ENCODE measurements around the gene NOVA1.

NOVA1 gene

GRCh38 chr14:26527095-26527494 is 70.7 kb downstream of the NOVA1 start:
- DNase-seq (peak in 1 of 2 donors; percentile 9), ATAC-seq (peak; percentile 74)
- no peaks in the 10 kb centered on the region for H3K27me3 Mint-ChIP-seq
- no peak overlapping the region for H3K27ac Mint-ChIP-seq
- peaks cover 0 to 5% of the 10 kb centered on the region in 2 donors for H3K9me3 Mint-ChIP-seq
- H3K4me1 Mint-ChIP-seq: no peaks in the 10 kb centered on the region
- no peak overlapping the region for H3K4me3 Mint-ChIP-seq

GRCh38 chr14:26526137-26526536 is 71.7 kb downstream of the NOVA1 start:
- DNase-seq (no peak), ATAC-seq (no peak)
- no peak overlapping the region for H3K27ac Mint-ChIP-seq
- no peaks in the 10 kb centered on the region for H3K4me1 Mint-ChIP-seq
- H3K9me3 Mint-ChIP-seq: no peaks in the 10 kb centered on the region
- H3K4me3 Mint-ChIP-seq: no peak overlapping the region
- no peaks in the 10 kb centered on the region for H3K27me3 Mint-ChIP-seq

GRCh38 chr14:26525085-26525484 is 72.7 kb downstream of the NOVA1 start:
- ATAC-seq (no peak), DNase-seq (no peak)
- no peaks in the 10 kb centered on the region for H3K27me3 Mint-ChIP-seq
- no peak overlapping the region for H3K27ac Mint-ChIP-seq
- H3K9me3 Mint-ChIP-seq: no peaks in the 10 kb centered on the region
- no peak overlapping the region for H3K4me3 Mint-ChIP-seq
- H3K4me1 Mint-ChIP-seq: no peaks in the 10 kb centered on the region

- no peaks in the 10 kb centered on the region for H3K9me3 Mint-ChIP-seq
- H3K27me3 Mint-ChIP-seq: no peaks in the 10 kb centered on the region
- no peak overlapping the region for H3K4me3 Mint-ChIP-seq
- H3K4me1 Mint-ChIP-seq: no peaks in the 10 kb centered on the region
- DNase-seq (no peak), ATAC-seq (no peak)
- H3K27ac Mint-ChIP-seq: no peak overlapping the region
Observed at GRCh38 chr14:26522967-26523366, 74.9 kb downstream of the NOVA1 start.

GRCh38 chr14:26517771-26518170 is 80.1 kb downstream of the NOVA1 start:
- Mint-ChIP-seq H3K27ac (no peak overlapping the region), H3K27me3 (no peaks in the 10 kb centered on the region), H3K4me1 (no peaks in the 10 kb centered on the region), H3K4me3 (no peak overlapping the region), H3K9me3 (peaks cover 0 to 7% of the 10 kb centered on the region in 2 donors)
- DNase-seq: no peak
- ATAC-seq: no peak

- Mint-ChIP-seq H3K4me3 (no peak overlapping the region), H3K4me1 (no peaks in the 10 kb centered on the region), H3K27me3 (no peaks in the 10 kb centered on the region), H3K9me3 (peaks cover under 1 to 15% of the 10 kb centered on the region in 2 donors), H3K27ac (no peak overlapping the region)
- DNase-seq (no peak), ATAC-seq (no peak)
Observed at GRCh38 chr14:26500028-26500427, 97.8 kb downstream of the NOVA1 start.

- Mint-ChIP-seq H3K4me3 (no peak overlapping the region), H3K27me3 (no peaks in the 10 kb centered on the region), H3K9me3 (peaks cover 0 to 11% of the 10 kb centered on the region in 2 donors), H3K27ac (no peak overlapping the region), H3K4me1 (no peaks in the 10 kb centered on the region)
- DNase-seq (no peak), ATAC-seq (no peak)
Observed at GRCh38 chr14:26499546-26499945, 98.3 kb downstream of the NOVA1 start.

GRCh38 chr14:26486922-26487321 is 110.9 kb downstream of the NOVA1 start:
- Mint-ChIP-seq H3K27me3 (no peaks in the 10 kb centered on the region), H3K27ac (no peak overlapping the region), H3K4me3 (no peak overlapping the region), H3K9me3 (peaks cover 9 to 15% of the 10 kb centered on the region in 2 donors), H3K4me1 (no peaks in the 10 kb centered on the region)
- ATAC-seq (no peak), DNase-seq (no peak)

GRCh38 chr14:26484562-26484961 is 113.3 kb downstream of the NOVA1 start:
- Mint-ChIP-seq H3K27me3 (no peaks in the 10 kb centered on the region), H3K4me3 (no peak overlapping the region), H3K27ac (peak overlapping the region in 1 of 2 donors; percentile 54), H3K4me1 (no peaks in the 10 kb centered on the region), H3K9me3 (peaks cover 12 to 15% of the 10 kb centered on the region in 2 donors)
- ATAC-seq (no peak), DNase-seq (no peak)

- H3K27me3 Mint-ChIP-seq: no peaks in the 10 kb centered on the region
- peaks cover 7% of the 10 kb centered on the region in 2 donors for H3K9me3 Mint-ChIP-seq
- ATAC-seq (no peak), DNase-seq (no peak)
- H3K27ac Mint-ChIP-seq: no peak overlapping the region
- no peaks in the 10 kb centered on the region for H3K4me1 Mint-ChIP-seq
- no peak overlapping the region for H3K4me3 Mint-ChIP-seq
Observed at GRCh38 chr14:26478967-26479366, 118.9 kb downstream of the NOVA1 start.

GRCh38 chr14:26466862-26467261 is 131.0 kb downstream of the NOVA1 start:
- DNase-seq (no peak), ATAC-seq (no peak)
- no peaks in the 10 kb centered on the region for H3K4me1 Mint-ChIP-seq
- no peak overlapping the region for H3K4me3 Mint-ChIP-seq
- H3K9me3 Mint-ChIP-seq: peaks cover 12 to 13% of the 10 kb centered on the region in 2 donors
- no peaks in the 10 kb centered on the region for H3K27me3 Mint-ChIP-seq
- no peak overlapping the region for H3K27ac Mint-ChIP-seq

- Mint-ChIP-seq H3K9me3 (peaks cover 13 to 16% of the 10 kb centered on the region in 2 donors), H3K27me3 (no peaks in the 10 kb centered on the region), H3K4me3 (no peak overlapping the region), H3K27ac (no peak overlapping the region), H3K4me1 (no peaks in the 10 kb centered on the region)
- ATAC-seq (no peak), DNase-seq (no peak)
Observed at GRCh38 chr14:26463136-26463535, 134.7 kb downstream of the NOVA1 start.

- Mint-ChIP-seq H3K4me3 (no peak overlapping the region), H3K4me1 (no peaks in the 10 kb centered on the region), H3K27me3 (no peaks in the 10 kb centered on the region), H3K27ac (no peak overlapping the region), H3K9me3 (peaks cover 0 to 8% of the 10 kb centered on the region in 2 donors)
- ATAC-seq: no peak
- no peak for DNase-seq
Observed at GRCh38 chr14:26454105-26454504, 143.7 kb downstream of the NOVA1 start.

GRCh38 chr14:26448181-26448855 is 149.5 kb downstream of the NOVA1 start:
- no peak for DNase-seq
- no peak for ATAC-seq
- Mint-ChIP-seq H3K9me3 (peaks cover 5 to 15% of the 10 kb centered on the region in 2 donors), H3K4me3 (no peak overlapping the region), H3K27me3 (no peaks in the 10 kb centered on the region), H3K27ac (no peak overlapping the region), H3K4me1 (no peaks in the 10 kb centered on the region)

- Mint-ChIP-seq H3K27ac (no peak overlapping the region), H3K4me1 (no peaks in the 10 kb centered on the region), H3K4me3 (no peak overlapping the region), H3K27me3 (no peaks in the 10 kb centered on the region), H3K9me3 (peaks cover 5 to 15% of the 10 kb centered on the region in 2 donors)
- no peak for ATAC-seq
- no peak for DNase-seq
Observed at GRCh38 chr14:26444822-26445221, 153.0 kb downstream of the NOVA1 start.

- no peak overlapping the region for H3K27ac Mint-ChIP-seq
Observed at GRCh38 chr14:26443654-26444053, 154.2 kb downstream of the NOVA1 start.

GRCh38 chr14:26429205-26429604 is 168.6 kb downstream of the NOVA1 start:
- Mint-ChIP-seq H3K4me3 (no peak overlapping the region), H3K9me3 (peaks cover 3 to 8% of the 10 kb centered on the region in 2 donors), H3K27ac (no peak overlapping the region), H3K27me3 (no peaks in the 10 kb centered on the region), H3K4me1 (no peaks in the 10 kb centered on the region)
- ATAC-seq (no peak), DNase-seq (no peak)

More at GRCh38 chr14:26443654-26444053, 154.2 kb downstream of the NOVA1 start:
- DNase-seq (no peak), ATAC-seq (no peak)
- no peak overlapping the region for H3K4me3 Mint-ChIP-seq
- peaks cover 5 to 15% of the 10 kb centered on the region in 2 donors for H3K9me3 Mint-ChIP-seq
- no peaks in the 10 kb centered on the region for H3K4me1 Mint-ChIP-seq
- H3K27me3 Mint-ChIP-seq: no peaks in the 10 kb centered on the region
